ENCODE data around the gene ZNF726.

GRCh38 chr19:23974941-23975340 lies 60.3 kb downstream of the ZNF726 start:
- TF ChIP-seq CTCF (IDR thresholded peaks at IDR 0.05) = no peak
- TF ChIP-seq POLR2A (IDR thresholded peaks at IDR 0.05; ENCODE audit: low read length) = no peak
- TF ChIP-seq MYC (IDR thresholded peaks at IDR 0.05; ENCODE audit: borderline replicate concordance, low read length) = no peak

Measured in A549 (cell line).